Subcutaneous adipose tissue (tissue), 4 donors: ENCODE results near the gene SIGLEC11. TPM values are rescaled to one million over a fixed set of nuclear protein-coding genes. Genes with fewer than 3 reads are reported as not detected.

Experiments
- total RNA-seq, 4 donors: library from RNA; depleted of rRNA; stranded (reverse); fragments of >200 nt; gene quantifications; one replicate each; pipeline ENCODE4 v1.1.0, GENCODE V29; 2016
- TF ChIP-seq, protein P1 (sequence below): fragments of 450-650 bp; IDR thresholded peaks from one replicate; pipeline ENCODE4 v1.5.1; 2016; ENCODE audit warnings: low read depth, mild to moderate bottlenecking, control low read depth, antibody characterized with exemption, moderate library complexity

Gene SIGLEC11
- total RNA-seq, 4 donors from 2014 or later: 0.65 to 6.6 (median 2.7) TPM

DNA sequence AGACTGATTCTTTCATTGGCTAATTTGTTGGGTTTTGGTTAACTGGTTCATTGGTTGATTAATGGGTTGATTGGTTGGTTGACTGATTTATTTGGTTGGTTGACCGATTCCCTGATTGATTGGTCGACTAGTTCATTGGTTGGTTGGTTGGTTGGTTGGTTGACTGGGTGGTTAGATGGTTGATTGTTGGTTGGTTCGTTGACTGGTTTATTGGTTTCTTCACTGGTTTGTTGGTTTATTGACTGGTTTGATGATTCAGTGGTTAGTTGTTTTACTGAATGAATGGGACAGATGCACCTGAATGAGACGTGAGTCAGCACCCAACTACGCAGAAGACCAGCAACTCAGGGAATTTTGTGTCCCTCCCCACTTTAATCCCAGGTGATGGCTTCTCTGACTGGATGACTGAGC, 28.9 kb downstream of the SIGLEC11 start:
- TF ChIP-seq, protein P1, sequence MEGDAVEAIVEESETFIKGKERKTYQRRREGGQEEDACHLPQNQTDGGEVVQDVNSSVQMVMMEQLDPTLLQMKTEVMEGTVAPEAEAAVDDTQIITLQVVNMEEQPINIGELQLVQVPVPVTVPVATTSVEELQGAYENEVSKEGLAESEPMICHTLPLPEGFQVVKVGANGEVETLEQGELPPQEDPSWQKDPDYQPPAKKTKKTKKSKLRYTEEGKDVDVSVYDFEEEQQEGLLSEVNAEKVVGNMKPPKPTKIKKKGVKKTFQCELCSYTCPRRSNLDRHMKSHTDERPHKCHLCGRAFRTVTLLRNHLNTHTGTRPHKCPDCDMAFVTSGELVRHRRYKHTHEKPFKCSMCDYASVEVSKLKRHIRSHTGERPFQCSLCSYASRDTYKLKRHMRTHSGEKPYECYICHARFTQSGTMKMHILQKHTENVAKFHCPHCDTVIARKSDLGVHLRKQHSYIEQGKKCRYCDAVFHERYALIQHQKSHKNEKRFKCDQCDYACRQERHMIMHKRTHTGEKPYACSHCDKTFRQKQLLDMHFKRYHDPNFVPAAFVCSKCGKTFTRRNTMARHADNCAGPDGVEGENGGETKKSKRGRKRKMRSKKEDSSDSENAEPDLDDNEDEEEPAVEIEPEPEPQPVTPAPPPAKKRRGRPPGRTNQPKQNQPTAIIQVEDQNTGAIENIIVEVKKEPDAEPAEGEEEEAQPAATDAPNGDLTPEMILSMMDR: no peak

DNA sequence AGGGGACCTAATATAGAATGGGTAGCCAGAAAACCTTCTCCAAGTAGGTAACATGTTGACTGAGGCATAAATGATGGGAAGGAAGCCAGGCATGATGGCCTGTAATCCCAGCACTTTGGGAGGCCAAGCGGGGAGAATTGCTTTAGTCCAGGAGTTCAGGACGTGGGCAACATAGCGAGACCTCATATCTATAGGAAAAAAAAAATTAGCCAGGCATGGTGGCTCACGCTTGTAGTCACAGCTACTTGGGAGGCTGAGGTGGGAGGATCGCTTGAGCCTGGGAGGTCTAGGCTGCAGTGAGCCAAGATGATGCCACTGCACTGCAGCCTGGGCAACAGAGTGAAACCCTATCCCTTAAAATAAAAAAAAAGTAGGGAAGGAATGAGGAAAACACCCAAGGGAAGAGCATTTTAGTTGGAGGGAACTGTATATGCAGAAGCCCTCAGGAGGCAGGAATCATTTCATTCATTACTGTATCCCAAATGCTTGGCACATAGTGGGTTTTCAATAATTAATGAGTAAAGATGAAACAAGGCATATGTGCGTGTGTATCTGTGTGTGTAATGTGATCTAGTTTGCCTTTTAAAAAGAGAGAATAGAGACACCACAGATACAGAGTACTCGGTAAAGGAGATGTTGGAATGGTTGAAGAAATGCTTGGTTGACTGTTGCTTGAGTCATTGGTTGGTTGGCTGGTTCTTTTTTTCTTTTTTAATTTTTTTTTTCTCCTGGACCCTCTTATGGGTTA, 29.5 kb downstream of the SIGLEC11 start:
- TF ChIP-seq, protein P1: no peak

DNA sequence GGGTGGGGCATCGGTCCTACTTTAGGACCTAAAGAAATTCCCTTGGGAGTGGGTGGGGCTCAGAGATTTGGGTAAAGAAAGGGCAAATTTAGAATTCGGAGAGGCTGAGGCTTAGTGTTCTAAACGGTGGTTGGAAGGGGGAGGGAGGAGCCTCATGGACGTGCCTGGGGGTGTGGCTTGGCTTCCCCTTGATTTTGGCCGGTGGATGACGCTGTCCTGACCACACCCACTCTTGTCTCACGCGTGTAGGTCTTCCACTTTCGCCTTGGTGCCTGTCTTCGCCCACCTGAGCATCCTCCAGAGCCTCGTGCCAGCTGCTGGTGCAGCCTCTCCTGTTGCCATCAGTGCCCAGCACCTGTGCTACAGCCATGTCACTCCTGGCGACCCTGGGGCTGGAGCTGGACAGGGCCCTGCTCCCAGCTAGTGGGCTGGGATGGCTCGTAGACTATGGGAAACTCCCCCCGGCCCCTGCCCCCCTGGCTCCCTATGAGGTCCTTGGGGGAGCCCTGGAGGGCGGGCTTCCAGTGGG, 30.4 kb downstream of the SIGLEC11 start:
- TF ChIP-seq, protein P1: no peak

DNA sequence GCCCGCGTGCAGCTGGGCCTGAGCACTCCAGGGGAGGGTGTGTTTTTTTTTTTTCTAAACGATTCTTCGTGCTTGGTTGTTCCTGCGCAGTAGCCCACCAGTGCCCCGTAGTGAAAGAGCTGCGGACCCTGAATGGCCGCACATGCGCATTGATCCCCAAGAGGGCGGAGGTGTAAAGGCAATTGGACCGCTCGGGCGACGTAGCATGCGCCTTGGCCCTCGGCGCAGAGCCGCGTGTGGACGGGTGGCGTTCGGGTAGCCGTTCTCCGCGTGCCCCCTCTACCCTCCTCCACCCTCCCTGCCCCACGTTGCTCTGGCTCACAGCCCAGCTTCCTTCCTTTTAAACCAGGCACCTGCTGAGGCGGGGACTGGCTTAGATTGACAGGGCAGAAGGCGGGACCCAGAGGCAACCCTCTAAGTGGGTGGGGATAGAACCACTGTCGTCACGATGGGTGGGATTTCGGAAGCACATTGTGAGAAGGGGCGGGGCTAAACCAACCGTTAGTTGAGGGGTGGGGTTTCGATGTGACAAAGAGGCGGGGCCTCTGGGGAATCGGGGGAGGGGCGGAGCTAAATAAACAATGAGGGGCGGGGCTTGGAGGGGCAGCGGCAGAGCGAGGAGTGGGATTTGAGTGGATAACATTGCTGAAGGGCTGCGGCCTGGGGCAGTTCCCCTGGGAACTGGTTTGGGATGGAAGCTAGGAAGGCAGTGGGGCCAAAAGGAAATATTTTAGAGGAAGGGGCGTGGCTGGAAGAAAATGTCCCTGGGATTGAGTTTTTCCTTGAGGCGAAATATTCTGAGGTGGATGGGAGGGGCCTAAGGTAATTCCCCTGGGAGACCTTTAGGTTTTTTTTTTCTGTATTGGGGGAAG, 31.1 kb downstream of the SIGLEC11 start:
- TF ChIP-seq, protein P1: no peak

DNA sequence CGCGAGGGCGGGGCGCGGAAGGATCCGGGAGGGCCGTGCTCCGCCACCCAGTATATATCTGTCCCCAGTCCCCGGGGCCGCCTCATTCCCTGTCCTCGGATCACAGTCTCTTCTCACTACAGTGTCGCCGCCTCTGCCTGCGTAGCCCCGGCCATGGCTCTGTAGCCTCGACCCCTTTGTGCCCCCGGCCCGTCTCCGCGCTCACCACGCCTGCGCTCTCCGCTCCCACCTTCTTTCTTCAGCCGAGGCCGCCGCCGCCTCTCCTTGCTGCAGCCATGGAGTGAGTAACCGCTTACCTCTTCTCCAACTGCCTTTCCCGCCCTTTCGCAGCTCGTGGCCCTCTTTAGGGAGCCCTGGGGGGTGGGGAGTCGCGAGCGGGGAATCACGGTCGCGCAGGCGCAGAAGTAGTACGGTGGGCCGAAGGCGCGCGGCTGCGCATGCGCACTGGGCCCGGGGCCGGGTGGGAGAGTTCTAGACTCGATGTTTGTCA, 31.8 kb downstream of the SIGLEC11 start, which contains the start of the genes ATF5 and NUP62:
Gene ATF5, plus strand, starts transcription at position 85 of the 490 bp plus-strand sequence. CDS start 1,646 bp downstream, outside the sequence.
Gene NUP62, minus strand, starts transcription at position 384 of the 490 bp plus-strand sequence. CDS start 19,697 bp downstream, outside the sequence.
- TF ChIP-seq, protein P1: no peak

DNA sequence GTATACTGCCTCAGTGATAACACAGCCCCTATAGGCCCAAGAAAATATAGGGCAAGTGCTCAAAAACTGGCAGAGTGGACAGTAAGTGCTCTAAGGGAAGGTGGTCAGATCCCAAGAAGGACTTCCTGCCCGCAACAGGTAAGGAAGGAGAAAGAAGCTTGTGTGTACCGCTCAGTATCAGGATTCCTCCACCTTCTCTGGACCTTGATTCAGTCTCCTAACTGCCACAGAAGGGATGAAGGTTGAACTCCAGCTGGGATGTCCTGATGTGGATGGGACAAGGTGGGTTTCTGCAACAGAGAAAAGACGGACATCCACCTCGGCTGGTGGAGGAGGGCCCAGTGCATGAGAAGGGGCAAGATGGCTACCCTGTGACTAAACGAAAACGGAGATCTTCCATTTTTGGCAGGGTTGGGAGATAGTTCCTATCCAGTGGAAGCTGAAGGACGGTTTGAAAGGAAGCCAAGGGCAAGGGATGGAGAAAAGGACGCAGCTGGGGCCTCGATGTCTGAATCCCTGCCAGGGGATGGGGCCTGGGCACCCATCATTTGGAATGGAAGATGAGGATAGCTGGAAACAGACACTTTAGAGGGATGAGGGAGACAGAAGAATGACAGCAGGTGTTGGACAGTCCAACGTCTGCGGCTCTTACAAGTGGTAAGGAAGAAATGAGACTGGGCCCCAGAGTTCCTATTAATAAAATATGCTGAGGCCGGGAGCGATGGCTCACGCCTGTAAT, 33.3 kb downstream of the SIGLEC11 start:
- TF ChIP-seq, protein P1: no peak
